Testis (tissue), 3 donors: ENCODE results near the gene ZMYM2. TPM values are rescaled to one million over a fixed set of nuclear protein-coding genes. Genes with fewer than 3 reads are reported as not detected.

ENCODE experiments used
- DNase-seq: peaks from one replicate; pipeline ENCODE4 v3.0.0-alpha.2; 2019
- H3K27ac ChIP-seq, 2 donors: fragments of 200-600 bp; sonication (generic); one replicate each; pipeline ENCODE4 v1.5.1; 2019
- H3K27me3 ChIP-seq: fragments of 200-600 bp; sonication (generic); one replicate; pipeline ENCODE4 v1.5.1; 2019
- H3K36me3 ChIP-seq: fragments of 200-600 bp; sonication (generic); one replicate; pipeline ENCODE4 v1.5.1; 2017; ENCODE audit warnings: low read depth; ENCODE audit errors: missing control alignments
- H3K4me1 ChIP-seq: fragments of 200-600 bp; sonication (generic); one replicate; pipeline ENCODE4 v1.5.1; 2019
- H3K4me3 ChIP-seq, 2 donors: fragments of 200-600 bp; sonication (generic); one replicate each; pipeline ENCODE4 v1.5.1; 2017 to 2019
- H3K9me3 ChIP-seq: fragments of 200-600 bp; sonication (generic); one replicate; pipeline ENCODE4 v1.5.1; 2017
- POLR2A ChIP-seq: fragments of 450-650 bp; IDR thresholded peaks from one replicate; pipeline ENCODE4 v1.6.1; 2017; ENCODE audit warnings: antibody characterized with exemption, mild to moderate bottlenecking, moderate library complexity
- WGBS, 2 donors: methylation state at CpG; one replicate each; pipeline ENCODE4 v1.1.5; 2018; 5-methylcytosine and 5-hydroxymethylcytosine counted together
- intact Hi-C: fragments of 100-400 bp; cut with DNase I; formaldehyde crosslinking; loops from one replicate; pipeline ENCODE4 v1.15.1; 2023; ENCODE audit warnings: low total_unique reads
- polyA plus RNA-seq: library from polyadenylated mRNA; stranded (reverse); fragments of 350-450 nt; fragmentation: Illumina TruSeq; extraction: RNeasy Lipid Tissue Mini Kit (QIAGEN cat#74804); gene quantifications from one replicate; pipeline ENCODE4 v1.2.3, GENCODE V29; 2014; ENCODE audit warnings: low read depth, low replicate concordance; ENCODE audit not compliant: insufficient read depth
- total RNA-seq, 2 donors: library from RNA; depleted of rRNA; stranded (reverse); fragments of >200 nt; gene quantifications; one replicate each; pipeline ENCODE4 v1.2.3, GENCODE V29; 2016
- TF ChIP-seq, protein P1 (sequence below), 3 experiments: fragments of 450-650 bp in 2 of 3; fragments of 200-600 bp in 1 of 3; sonication (generic) in 1 of 3; IDR thresholded peaks; one replicate each; pipeline ENCODE4 v1.5.1; 2016 to 2019; ENCODE audit warnings: antibody characterized with exemption in 3 of 3, mild to moderate bottlenecking in 2 of 3, moderate library complexity in 1 of 3

Gene ZMYM2
- total and polyA plus RNA-seq, 3 donors from 2014 or later, result 110 to 177 (median 162) TPM

DNA sequence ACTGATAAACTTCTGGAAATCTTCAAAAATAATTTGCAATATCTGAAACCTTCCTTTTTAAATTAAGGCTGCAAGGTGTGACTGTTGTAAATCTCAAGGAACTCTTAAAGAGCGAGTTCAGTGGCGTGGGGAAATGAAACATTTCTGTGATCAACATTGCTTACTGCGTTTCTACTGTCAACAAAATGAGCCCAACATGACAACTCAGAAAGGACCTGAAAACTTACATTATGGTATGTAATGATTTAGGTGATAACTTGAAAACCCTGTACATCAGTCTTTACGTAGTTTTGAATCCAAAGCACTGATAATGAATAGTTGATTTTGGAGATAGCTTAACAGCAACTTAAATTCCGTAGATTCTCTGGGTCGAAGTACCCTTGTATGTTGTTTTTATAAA is 92.8 kb downstream of the ZMYM2 start:
- Histone ChIP-seq H3K36me3 (no peaks in the 10 kb centered on the region), H3K4me3 (no peak overlapping the region), H3K27me3 (no peaks in the 10 kb centered on the region), H3K9me3 (no peaks in the 10 kb centered on the region), H3K27ac (no peak overlapping the region), H3K4me1 (no peaks in the 10 kb centered on the region)
- no peak for DNase-seq
- intact Hi-C loops, result no loop called here
- 80 to 82% methylated on average over 6 of the region's 6 CpGs for WGBS, 2 donors
- TF ChIP-seq POLR2A, result no peak
- TF ChIP-seq, protein P1, sequence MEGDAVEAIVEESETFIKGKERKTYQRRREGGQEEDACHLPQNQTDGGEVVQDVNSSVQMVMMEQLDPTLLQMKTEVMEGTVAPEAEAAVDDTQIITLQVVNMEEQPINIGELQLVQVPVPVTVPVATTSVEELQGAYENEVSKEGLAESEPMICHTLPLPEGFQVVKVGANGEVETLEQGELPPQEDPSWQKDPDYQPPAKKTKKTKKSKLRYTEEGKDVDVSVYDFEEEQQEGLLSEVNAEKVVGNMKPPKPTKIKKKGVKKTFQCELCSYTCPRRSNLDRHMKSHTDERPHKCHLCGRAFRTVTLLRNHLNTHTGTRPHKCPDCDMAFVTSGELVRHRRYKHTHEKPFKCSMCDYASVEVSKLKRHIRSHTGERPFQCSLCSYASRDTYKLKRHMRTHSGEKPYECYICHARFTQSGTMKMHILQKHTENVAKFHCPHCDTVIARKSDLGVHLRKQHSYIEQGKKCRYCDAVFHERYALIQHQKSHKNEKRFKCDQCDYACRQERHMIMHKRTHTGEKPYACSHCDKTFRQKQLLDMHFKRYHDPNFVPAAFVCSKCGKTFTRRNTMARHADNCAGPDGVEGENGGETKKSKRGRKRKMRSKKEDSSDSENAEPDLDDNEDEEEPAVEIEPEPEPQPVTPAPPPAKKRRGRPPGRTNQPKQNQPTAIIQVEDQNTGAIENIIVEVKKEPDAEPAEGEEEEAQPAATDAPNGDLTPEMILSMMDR (IDR thresholded peaks at IDR 0.05), result no peak

DNA sequence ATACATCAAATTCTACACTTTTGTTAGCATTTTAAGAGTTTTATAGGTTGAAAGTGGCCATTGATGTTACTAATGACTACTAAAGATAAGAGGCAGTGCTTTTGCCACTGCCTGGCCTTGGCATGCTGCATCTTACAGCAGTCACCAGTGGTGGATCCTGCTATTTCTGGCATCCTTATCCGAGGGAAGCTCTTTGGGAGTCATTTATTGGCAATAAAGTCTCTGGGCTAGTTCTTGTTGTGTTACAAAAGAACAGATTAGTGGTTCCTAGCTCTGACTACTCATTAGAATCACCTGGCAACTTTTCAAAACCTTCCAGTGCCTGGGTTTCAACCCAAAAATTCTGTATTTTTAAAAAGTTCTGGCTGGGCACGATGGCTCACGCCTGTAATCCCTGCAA is 94.5 kb downstream of the ZMYM2 start:
- intact Hi-C loops, result no loop called here
- Histone ChIP-seq H3K9me3 (no peaks in the 10 kb centered on the region), H3K27ac (no peak overlapping the region), H3K4me1 (no peaks in the 10 kb centered on the region), H3K27me3 (no peaks in the 10 kb centered on the region), H3K4me3 (no peak overlapping the region), H3K36me3 (no peaks in the 10 kb centered on the region)
- no peak for TF ChIP-seq POLR2A
- TF ChIP-seq, protein P1 (IDR thresholded peaks at IDR 0.05), result no peak
- WGBS, 2 donors, result 51 to 56% methylated on average over 3 of the region's 3 CpGs
- peak; percentile 84 for DNase-seq

DNA sequence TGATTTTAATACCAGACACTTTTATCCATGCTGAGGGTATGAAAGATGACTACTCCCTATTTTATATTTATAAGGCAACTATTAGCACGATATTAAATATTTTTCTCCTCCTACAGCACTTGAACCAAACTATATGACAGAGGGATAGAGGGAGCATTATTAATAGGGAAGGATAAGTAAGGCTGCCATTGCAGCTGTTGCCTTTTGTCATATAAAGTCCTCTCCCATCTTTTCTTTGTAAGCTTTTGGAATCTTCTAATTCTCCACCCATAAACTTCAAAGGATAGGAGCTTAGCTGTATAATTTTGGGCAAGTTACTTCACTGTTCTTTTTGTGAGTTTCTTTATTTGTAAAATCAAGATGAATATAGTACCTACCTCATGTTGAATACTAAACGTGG is 95.4 kb downstream of the ZMYM2 start:
- Histone ChIP-seq H3K9me3 (no peaks in the 10 kb centered on the region), H3K4me1 (no peaks in the 10 kb centered on the region), H3K4me3 (no peak overlapping the region), H3K27me3 (no peaks in the 10 kb centered on the region), H3K27ac (no peak overlapping the region), H3K36me3 (no peaks in the 10 kb centered on the region)
- TF ChIP-seq, protein P1 (IDR thresholded peaks at IDR 0.05), result no peak
- no peak for TF ChIP-seq POLR2A
- intact Hi-C loops, result no loop called here
- DNase-seq, result no peak
- 82 to 83% methylated on average over 2 of the region's 2 CpGs for WGBS, 2 donors

DNA sequence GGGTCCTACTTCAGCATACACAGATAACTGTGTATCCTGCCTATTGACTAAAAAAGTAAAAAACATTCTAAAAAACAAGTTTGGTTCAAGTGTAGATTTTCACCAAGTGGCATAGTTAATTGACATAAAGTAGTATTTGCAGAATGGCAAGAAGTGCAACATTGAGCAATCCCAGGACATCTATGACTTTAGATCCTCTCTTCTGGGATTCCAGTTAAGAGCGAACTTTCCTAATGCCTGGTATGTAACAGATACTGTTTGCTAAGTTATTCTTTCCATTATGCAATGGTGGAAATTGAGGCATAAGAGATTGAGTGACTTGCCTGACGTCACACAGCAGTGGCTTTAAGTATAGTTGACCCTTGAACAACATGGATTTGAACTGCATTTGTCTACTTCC is 96.1 kb downstream of the ZMYM2 start:
- 95 to 98% methylated on average over 2 of the region's 2 CpGs for WGBS, 2 donors
- H3K9me3 ChIP-seq, result no peaks in the 10 kb centered on the region
- DNase-seq, result no peak
- TF ChIP-seq, protein P1 (IDR thresholded peaks at IDR 0.05), result no peak
- no peak for TF ChIP-seq POLR2A
- no peaks in the 10 kb centered on the region for H3K27me3 ChIP-seq
- no peak overlapping the region for H3K4me3 ChIP-seq
- H3K4me1 ChIP-seq, result no peaks in the 10 kb centered on the region
- intact Hi-C loops, result no loop called here
- H3K27ac ChIP-seq, result no peak overlapping the region
- no peaks in the 10 kb centered on the region for H3K36me3 ChIP-seq

DNA sequence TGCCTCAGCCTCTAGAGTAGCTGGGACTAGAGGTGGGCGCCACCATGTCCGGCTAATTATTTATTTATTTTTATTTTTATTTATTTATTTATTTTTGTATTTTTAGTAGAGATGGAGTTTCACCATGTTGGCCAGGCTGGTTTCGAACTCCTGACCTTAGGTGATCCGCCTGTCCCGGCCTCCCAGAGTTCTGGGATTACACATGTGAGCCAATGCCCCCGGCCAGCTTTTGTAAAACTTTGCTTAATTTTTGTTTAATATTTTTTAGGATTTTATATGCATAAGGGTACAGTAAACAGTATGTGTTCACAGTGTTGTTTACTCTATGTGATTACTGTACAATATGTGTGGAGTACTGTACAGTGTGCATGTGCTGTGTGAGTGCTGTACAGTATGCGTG is 98.7 kb downstream of the ZMYM2 start:
- intact Hi-C loops, result no loop called here
- Histone ChIP-seq H3K36me3 (no peaks in the 10 kb centered on the region), H3K27me3 (no peaks in the 10 kb centered on the region), H3K4me3 (no peak overlapping the region), H3K27ac (no peak overlapping the region), H3K9me3 (no peaks in the 10 kb centered on the region), H3K4me1 (no peaks in the 10 kb centered on the region)
- WGBS, 2 donors, result 96 to 97% methylated on average over 7 of the region's 7 CpGs
- no peak for DNase-seq
- no peak for TF ChIP-seq POLR2A
- TF ChIP-seq, protein P1 (IDR thresholded peaks at IDR 0.05), result no peak
